H9 (cell line): ENCODE data around the gene AGBL4. TPM values are rescaled to one million over a fixed set of nuclear protein-coding genes. Genes with fewer than 3 reads are reported as not detected.

ENCODE experiments used
- DNase-seq: peaks from one replicate; pipeline ENCODE4 v3.0.0-alpha.2; 2017
- H2AFZ ChIP-seq: one replicate; pipeline ENCODE4 v1.6.1; 2013; ENCODE audit warnings: mild to moderate bottlenecking, low read length, control low read depth, moderate library complexity
- H2AK5ac ChIP-seq: 2 replicates; pipeline ENCODE4 v1.6.1; 2013; ENCODE audit warnings: low read length, control low read depth, mixed read lengths; ENCODE audit not compliant: insufficient read length
- H2BK120ac ChIP-seq: one replicate; pipeline ENCODE4 v1.6.1; 2013; ENCODE audit warnings: low read depth, mild to moderate bottlenecking, low read length, control low read depth, inconsistent platforms; ENCODE audit not compliant: poor library complexity, severe bottlenecking
- H2BK12ac ChIP-seq: 2 replicates; pipeline ENCODE4 v1.6.1; 2013; ENCODE audit warnings: low read length, control low read depth, mixed read lengths, low read depth; ENCODE audit not compliant: insufficient read length
- H2BK15ac ChIP-seq: 2 replicates; pipeline ENCODE4 v1.6.1; 2013; ENCODE audit warnings: low read depth, low read length, control low read depth
- H2BK20ac ChIP-seq: one replicate; pipeline ENCODE4 v1.6.1; 2013; ENCODE audit warnings: low read depth, mild to moderate bottlenecking, low read length, control low read depth, inconsistent platforms; ENCODE audit not compliant: poor library complexity, severe bottlenecking
- H2BK5ac ChIP-seq: 2 replicates; pipeline ENCODE4 v1.6.1; 2013; ENCODE audit warnings: low read length, control low read depth, mixed read lengths; ENCODE audit not compliant: insufficient read length
- H3K14ac ChIP-seq: 2 replicates; pipeline ENCODE4 v1.6.1; 2013; ENCODE audit warnings: low read length, control low read depth; ENCODE audit not compliant: insufficient read depth
- H3K18ac ChIP-seq: 2 replicates; pipeline ENCODE4 v1.6.1; 2013; ENCODE audit warnings: low read depth, mild to moderate bottlenecking, mixed read lengths, low read length, control low read depth; ENCODE audit not compliant: insufficient read length
- H3K23ac ChIP-seq: 2 replicates; pipeline ENCODE4 v1.6.1; 2013; ENCODE audit warnings: low read length, control low read depth, mixed read lengths, low read depth; ENCODE audit not compliant: insufficient read length
- H3K23me2 ChIP-seq: 2 replicates; pipeline ENCODE4 v1.6.1; 2013; ENCODE audit warnings: low read depth, mild to moderate bottlenecking, mixed read lengths, low read length, control low read depth; ENCODE audit not compliant: insufficient read length, poor library complexity, severe bottlenecking
- H3K27ac ChIP-seq: 2 replicates; pipeline ENCODE4 v1.5.1; 2013; ENCODE audit warnings: low read length, control low read depth, mixed read lengths, low read depth; ENCODE audit not compliant: insufficient read length
- H3K27me3 ChIP-seq: 2 replicates; pipeline ENCODE4 v1.6.1; 2013; ENCODE audit warnings: low read length, control low read depth, inconsistent platforms; ENCODE audit not compliant: insufficient read depth
- H3K4ac ChIP-seq: 2 replicates; pipeline ENCODE4 v1.6.1; 2013; ENCODE audit warnings: low read depth, mild to moderate bottlenecking, control low read depth, inconsistent platforms, low read length, moderate library complexity
- H3K4me1 ChIP-seq: 2 replicates; pipeline ENCODE4 v1.6.1; 2013; ENCODE audit warnings: low read length, control low read depth, inconsistent platforms; ENCODE audit not compliant: insufficient read depth
- H3K4me2 ChIP-seq: 2 replicates; pipeline ENCODE4 v1.6.1; 2013; ENCODE audit warnings: low read length, control low read depth, mixed read lengths; ENCODE audit not compliant: insufficient read length, insufficient read depth
- H3K56ac ChIP-seq: 2 replicates; pipeline ENCODE4 v1.6.1; 2013; ENCODE audit warnings: low read depth, mild to moderate bottlenecking, mixed read lengths, low read length, control low read depth; ENCODE audit not compliant: insufficient read length
- H3K79me1 ChIP-seq: 2 replicates; pipeline ENCODE4 v1.6.1; 2013; ENCODE audit warnings: low read depth, mild to moderate bottlenecking, moderate library complexity, low read length, control low read depth, inconsistent platforms; ENCODE audit not compliant: insufficient read depth, poor library complexity, severe bottlenecking
- H3K79me2 ChIP-seq: 2 replicates; pipeline ENCODE4 v1.6.1; 2013; ENCODE audit warnings: low read length, control low read depth, inconsistent platforms; ENCODE audit not compliant: insufficient read depth
- H3K9ac ChIP-seq: 2 replicates; pipeline ENCODE4 v1.6.1; 2013; ENCODE audit warnings: low read length, control low read depth, mixed read lengths; ENCODE audit not compliant: insufficient read length; ENCODE audit errors: extremely low read depth
- H3K9me3 ChIP-seq: one replicate; pipeline ENCODE4 v1.6.1; 2013; ENCODE audit warnings: low read depth, low read length, inconsistent platforms; ENCODE audit not compliant: control insufficient read depth
- H3T11ph ChIP-seq: one replicate; pipeline ENCODE4 v1.6.1; 2013; ENCODE audit warnings: mild to moderate bottlenecking, low read length, control low read depth, inconsistent platforms
- H4K20me1 ChIP-seq: one replicate; pipeline ENCODE4 v1.6.1; 2013; ENCODE audit not compliant: control insufficient read depth, insufficient read length, insufficient read depth
- H4K5ac ChIP-seq: 2 replicates; pipeline ENCODE4 v1.6.1; 2013; ENCODE audit warnings: low read depth, mild to moderate bottlenecking, mixed read lengths, low read length, control low read depth; ENCODE audit not compliant: insufficient read length
- H4K8ac ChIP-seq: replicated peaks from 2 replicates; pipeline ENCODE4 v1.6.1; 2013; ENCODE audit warnings: low read length, control low read depth, mixed read lengths, low read depth; ENCODE audit not compliant: insufficient read length
- H4K91ac ChIP-seq: 2 replicates; pipeline ENCODE4 v1.6.1; 2013; ENCODE audit warnings: low read depth, mild to moderate bottlenecking, moderate library complexity, mixed read lengths, low read length, control low read depth; ENCODE audit not compliant: insufficient read length
- H3K27ac Mint-ChIP-seq, 3 experiments: 2 replicates in 2 of 3; 3 replicates in 1 of 3; pipeline ENCODE4 v1.8.0; 2020 to 2021; ENCODE audit warnings: mixed read lengths in 3 of 3, mild to moderate bottlenecking in 1 of 3, moderate library complexity in 1 of 3
- H3K27me3 Mint-ChIP-seq: 2 replicates; pipeline ENCODE4 v1.8.0; 2021; ENCODE audit warnings: low read depth, mild to moderate bottlenecking, moderate library complexity, mixed read lengths
- H3K36me3 Mint-ChIP-seq, 3 experiments: 2 replicates in 2 of 3; 3 replicates in 1 of 3; pipeline ENCODE4 v1.8.0; 2020 to 2021; ENCODE audit warnings: low read depth in 3 of 3, mixed read lengths in 3 of 3; ENCODE audit not compliant: insufficient read depth in 1 of 3
- H3K4me1 Mint-ChIP-seq, 2 experiments: 2 replicates each; pipeline ENCODE4 v1.8.0; 2020; ENCODE audit warnings: mixed read lengths in 2 of 2
- H3K4me3 Mint-ChIP-seq, 2 experiments: 2 replicates in 1 of 2; 3 replicates in 1 of 2; pipeline ENCODE4 v1.8.0; 2020 to 2021; ENCODE audit warnings: mild to moderate bottlenecking in 2 of 2, mixed read lengths in 2 of 2, moderate library complexity in 1 of 2
- H3K9me3 Mint-ChIP-seq, 2 experiments: 2 replicates in 1 of 2; 3 replicates in 1 of 2; pipeline ENCODE4 v1.8.0; 2020; ENCODE audit warnings: mild to moderate bottlenecking in 2 of 2, mixed read lengths in 2 of 2, moderate library complexity in 1 of 2
- CTCF ChIP-seq: fragments of 200-600 bp; sonication (generic); conservative IDR thresholded peaks from 3 replicates; pipeline ENCODE4 v1.8.0; 2021; ENCODE audit warnings: antibody characterized with exemption, mild to moderate bottlenecking
- WGBS: extraction: QIAGEN DNeasy Blood & Tissue Kit; methylation state at CpG from one replicate; pipeline ENCODE4 v1.1.7; 2013; ENCODE audit warnings: missing lambda C conversion rate, low lambda C conversion rate, mixed read lengths; ENCODE audit not compliant: insufficient read length; ENCODE audit errors: extremely low coverage; 5-methylcytosine and 5-hydroxymethylcytosine counted together
- total RNA-seq: library from RNA; stranded (reverse); gene quantifications from 2 replicates; pipeline ENCODE4 v1.2.1, GENCODE V29; 2021

AGBL4 gene
- total RNA-seq, 1 experiment from 2014 or later, result not detected

- no peak for TF ChIP-seq CTCF
- WGBS, result no CpG with 5 or more reads among the region's 2 CpGs
- H3K4me2 ChIP-seq, result no peak overlapping the region
These were observed 1468.5 kb downstream of the AGBL4 start for GRCh38 chr1:48555271-48555670.

More at GRCh38 chr1:48555271-48555670, 1468.5 kb downstream of the AGBL4 start:
- no peak overlapping the region for H2AK5ac ChIP-seq
- Mint-ChIP-seq H3K4me3 (no peak overlapping the region), H3K36me3 (no peaks in the 10 kb centered on the region), H3K27me3 (peaks cover 3% of the 10 kb centered on the region), H3K27ac (no peak overlapping the region; a peak in 1 of 7 replicates), H3K9me3 (no peaks in the 10 kb centered on the region), H3K4me1 (no peaks in the 10 kb centered on the region; a peak in 1 of 4 replicates)
- no peaks in the 10 kb centered on the region for H3K79me2 ChIP-seq
- no peak overlapping the region for H3K23ac ChIP-seq
- H2BK12ac ChIP-seq, result no peak overlapping the region
- no peak overlapping the region for H3K9ac ChIP-seq
- no peaks in the 10 kb centered on the region for H3K27me3 ChIP-seq
- no peak overlapping the region for H3K27ac ChIP-seq
- H2BK15ac ChIP-seq, result no peak overlapping the region
- H2BK5ac ChIP-seq, result no peak overlapping the region
- no peak overlapping the region for H2AFZ ChIP-seq
- no peak overlapping the region for H2BK120ac ChIP-seq
- H4K91ac ChIP-seq, result no peak overlapping the region
- H4K5ac ChIP-seq, result no peak overlapping the region
- no peaks in the 10 kb centered on the region for H3K79me1 ChIP-seq
- H2BK20ac ChIP-seq, result no peak overlapping the region
- H4K20me1 ChIP-seq, result no peaks in the 10 kb centered on the region
- no peak overlapping the region for H3K18ac ChIP-seq
- no peaks in the 10 kb centered on the region for H3K23me2 ChIP-seq
- H3T11ph ChIP-seq, result no peak overlapping the region
- no peak overlapping the region for H4K8ac ChIP-seq
- no peak overlapping the region for H3K14ac ChIP-seq
- no peak overlapping the region for H3K56ac ChIP-seq
- DNase-seq, result no peak
- no peaks in the 10 kb centered on the region for H3K9me3 ChIP-seq
- no peak overlapping the region for H3K4ac ChIP-seq
- no peaks in the 10 kb centered on the region for H3K4me1 ChIP-seq
